ENCODE measurements around the gene NAT8L. TPM values are rescaled to one million over a fixed set of nuclear protein-coding genes. Genes with fewer than 3 reads are reported as not detected.

Gene NAT8L
- total and polyA plus RNA-seq, 2 donors (not counting 3 experiments of a cell fraction or from before 2014, with no cell fraction given): 0.10 to 0.11 TPM

GRCh38 chr4:2085496-2085901, 26.4 kb downstream of the NAT8L start:
- no peaks in the 10 kb centered on the region for H3K36me3 ChIP-seq (ENCODE audit: control insufficient read depth in 2 of 2, extremely low read depth in 1 of 2, insufficient read depth in 2 of 2, low read length in 2 of 2)
- no peak overlapping the region for H2AFZ ChIP-seq (ENCODE audit: low read depth, low read length)
- no peaks in the 10 kb centered on the region for H3K9me1 ChIP-seq (replicated peaks; ENCODE audit: control insufficient read depth, extremely low read depth, insufficient read depth, low read length)
- H3K79me2 ChIP-seq (ENCODE audit: control insufficient read depth, insufficient read depth, low read length): no peaks in the 10 kb centered on the region
- no TSS peak for BruUV-seq (replicated peaks)
- H3K4me2 ChIP-seq (ENCODE audit: insufficient read depth, low read length): no peak overlapping the region
- DNase-seq (ENCODE audit: low read depth, low spot score) (no peak), FAIRE-seq (no peak)
- intact Hi-C loops (cut with micrococcal nuclease): no loop called here
- no peaks in the 10 kb centered on the region for H3K4me1 ChIP-seq (ENCODE audit: control insufficient read depth, extremely low read depth, insufficient read depth, low read length)
- peaks cover 5 to 7% of the 10 kb centered on the region in 2 experiments for H3K27me3 ChIP-seq (ENCODE audit: control insufficient read depth in 2 of 2, insufficient read depth in 2 of 2, low read length in 2 of 2)
- H3K27ac ChIP-seq (ENCODE audit: insufficient read depth, low read depth, low read length): no peak overlapping the region
- H3K9me3 ChIP-seq (replicated peaks; ENCODE audit: control insufficient read depth, insufficient read depth, low read length): no peaks in the 10 kb centered on the region
- TF ChIP-seq POLR2A (IDR thresholded peaks at IDR 0.05; ENCODE audit: low read depth, low read length) (no peak), FOS (IDR thresholded peaks at IDR 0.05; ENCODE audit: borderline replicate concordance, insufficient read depth, low read length) (no peak), POLR2AphosphoS5 (IDR thresholded peaks at IDR 0.05; ENCODE audit: insufficient read depth, low read depth, low read length) (no peak), MAX (IDR thresholded peaks at IDR 0.05; ENCODE audit: insufficient read depth, insufficient read length) (no peak)
- ChIA-PET POLR2A (no interaction called here), CTCF (no interaction called here)
- dilution Hi-C loops (cut with MboI; ENCODE audit: extremely low pct_ligation_motif_present, low sequenced_read_pairs): no loop called here
- H3K9ac ChIP-seq (replicated peaks; ENCODE audit: extremely low read depth, insufficient read depth, low read length): no peak overlapping the region
- no peaks in the 10 kb centered on the region for H4K20me1 ChIP-seq (replicated peaks; ENCODE audit: control insufficient read depth, extremely low read depth, insufficient read depth, low read length)
- H3K4me3 ChIP-seq (replicated peaks in 1 of 3; ENCODE audit: insufficient read depth in 1 of 3, low read depth in 1 of 3, low read length in 3 of 3): no peak overlapping the region

- Histone ChIP-seq H3K9me3 (replicated peaks; ENCODE audit: control insufficient read depth, insufficient read depth, low read length) (no peaks in the 10 kb centered on the region), H2AFZ (ENCODE audit: low read depth, low read length) (no peak overlapping the region), H3K27me3 (ENCODE audit: control insufficient read depth in 2 of 2, insufficient read depth in 2 of 2, low read length in 2 of 2) (peaks cover 7 to 8% of the 10 kb centered on the region in 2 experiments), H4K20me1 (replicated peaks; ENCODE audit: control insufficient read depth, extremely low read depth, insufficient read depth, low read length) (no peaks in the 10 kb centered on the region), H3K9ac (replicated peaks; ENCODE audit: extremely low read depth, insufficient read depth, low read length) (no peak overlapping the region), H3K79me2 (ENCODE audit: control insufficient read depth, insufficient read depth, low read length) (no peaks in the 10 kb centered on the region), H3K4me3 (replicated peaks in 1 of 3; ENCODE audit: insufficient read depth in 1 of 3, low read depth in 1 of 3, low read length in 3 of 3) (no peak overlapping the region), H3K9me1 (replicated peaks; ENCODE audit: control insufficient read depth, extremely low read depth, insufficient read depth, low read length) (no peaks in the 10 kb centered on the region), H3K4me1 (ENCODE audit: control insufficient read depth, extremely low read depth, insufficient read depth, low read length) (no peaks in the 10 kb centered on the region), H3K4me2 (ENCODE audit: insufficient read depth, low read length) (no peak overlapping the region), H3K36me3 (ENCODE audit: control insufficient read depth in 2 of 2, extremely low read depth in 1 of 2, insufficient read depth in 2 of 2, low read length in 2 of 2) (no peaks in the 10 kb centered on the region), H3K27ac (ENCODE audit: insufficient read depth, low read depth, low read length) (no peak overlapping the region)
- TF ChIP-seq FOS (IDR thresholded peaks at IDR 0.05; ENCODE audit: borderline replicate concordance, insufficient read depth, low read length) (no peak), EZH2 (IDR thresholded peaks at IDR 0.05; ENCODE audit: borderline replicate concordance, low read depth, low read length, severe bottlenecking) (no peak), GATA2 (IDR thresholded peaks at IDR 0.05; ENCODE audit: insufficient read depth, insufficient read length, low read depth, low read length) (no peak), JUN (IDR thresholded peaks at IDR 0.05; ENCODE audit: borderline replicate concordance, insufficient read depth, insufficient read length, low read depth) (no peak), MYC (IDR thresholded peaks at IDR 0.05; ENCODE audit: low read depth, low read length) (no peak), POLR2A (IDR thresholded peaks at IDR 0.05; ENCODE audit: low read depth, low read length) (no peak), CTCF (IDR thresholded peaks at IDR 0.05; ENCODE audit: extremely low read depth in 1 of 2, insufficient read depth in 1 of 2, low read depth in 1 of 2, low read length in 2 of 2) (no peak), POLR2AphosphoS5 (IDR thresholded peaks at IDR 0.05; ENCODE audit: insufficient read depth, low read depth, low read length) (no peak), MAX (IDR thresholded peaks at IDR 0.05; ENCODE audit: insufficient read depth, insufficient read length) (no peak)
- DNase-seq (ENCODE audit: low read depth, low spot score) (no peak), FAIRE-seq (no peak)
- CTCF ChIA-PET: interaction anchor here (1.3 kb wide), 1 partner anchor 20 kb away, joined by 3 read pairs; no protein-coding TSS in a partner anchor
- no TSS peak for BruUV-seq (replicated peaks)
- intact Hi-C loops (cut with micrococcal nuclease): no loop called here
- POLR2A ChIA-PET: no interaction called here
- dilution Hi-C loops (cut with MboI; ENCODE audit: extremely low pct_ligation_motif_present, low sequenced_read_pairs): no loop called here
Measured at GRCh38 chr4:2087170-2087569, 28.0 kb downstream of the NAT8L start.

Data from endothelial cell of umbilical vein (primary cell).